OCI-LY7 (cell line): ENCODE results near the gene VPS54. TPM values are rescaled to one million over a fixed set of nuclear protein-coding genes. Genes with fewer than 3 reads are reported as not detected.

ENCODE experiments used
- BruUV-seq: library from RNA; stranded (reverse); fragments of 400-500 nt; replicated peaks from 2 replicates; lab custom pipeline; 2021; lab: Mats Ljungman, UMichigan
- CTCF ChIA-PET: fragments of 300-600 bp; sonication (Branson Sonifier 250); formaldehyde crosslinking; loops from one replicate; lab custom pipeline; 2022; ENCODE audit warnings: antibody characterized with exemption; ENCODE audit not compliant: unreplicated experiment; lab: Charles Lee
- POLR2A ChIA-PET: fragments of 300-600 bp; sonication (Branson Sonifier 250); formaldehyde crosslinking; loops from one replicate; lab custom pipeline; 2022; ENCODE audit warnings: antibody characterized with exemption; lab: Charles Lee
- DNase-seq: peaks from one replicate; pipeline ENCODE4 v3.0.0-alpha.2; 2015; ENCODE audit warnings: low spot score
- H2AFZ ChIP-seq: fragments of 200-600 bp; sonication (generic), shearing (Covaris generic); 2 replicates; pipeline ENCODE4 v1.6.1; 2014; ENCODE audit warnings: mild to moderate bottlenecking, antibody characterized with exemption, low read length, moderate library complexity
- H3K27ac ChIP-seq: fragments of 200-600 bp; sonication (generic); 2 replicates; pipeline ENCODE4 v1.5.1; 2014; ENCODE audit warnings: mixed run types, low read depth, mild to moderate bottlenecking, moderate library complexity, low read length, inconsistent platforms; ENCODE audit not compliant: poor library complexity, severe bottlenecking
- H3K36me3 ChIP-seq: fragments of 200-600 bp; sonication (generic); 2 replicates; pipeline ENCODE4 v1.6.1; 2014; ENCODE audit warnings: mild to moderate bottlenecking, antibody characterized with exemption, low read length, moderate library complexity, mixed read lengths; ENCODE audit not compliant: insufficient read depth
- H3K4me1 ChIP-seq: fragments of 200-600 bp; sonication (generic); 2 replicates; pipeline ENCODE4 v1.5.1; 2014; ENCODE audit warnings: mild to moderate bottlenecking, low read length; ENCODE audit not compliant: insufficient read depth, poor library complexity, severe bottlenecking
- H3K4me2 ChIP-seq: fragments of 200-600 bp; sonication (generic); 2 replicates; pipeline ENCODE4 v1.6.1; 2014; ENCODE audit warnings: mild to moderate bottlenecking, low read length
- H3K4me3 ChIP-seq: fragments of 200-600 bp; sonication (generic); 2 replicates; pipeline ENCODE4 v1.5.1; 2014; ENCODE audit warnings: mild to moderate bottlenecking, low read depth, low read length; ENCODE audit not compliant: poor library complexity, severe bottlenecking
- H3K79me2 ChIP-seq: fragments of 200-600 bp; sonication (generic); 2 replicates; pipeline ENCODE4 v1.6.1; 2016; ENCODE audit warnings: low read depth, mild to moderate bottlenecking, low read length, moderate library complexity, mixed read lengths; ENCODE audit not compliant: insufficient read depth
- H3K9me2 ChIP-seq: fragments of 200-600 bp; sonication (generic); 2 replicates; pipeline ENCODE4 v1.6.1; 2016; ENCODE audit warnings: mild to moderate bottlenecking, low read length, mixed read lengths; ENCODE audit not compliant: insufficient read depth
- H3K9me3 ChIP-seq: fragments of 200-600 bp; sonication (generic); 2 replicates; pipeline ENCODE4 v1.6.1; 2014; ENCODE audit warnings: mild to moderate bottlenecking, mixed run types, low read length, mixed read lengths
- H4K20me1 ChIP-seq: fragments of 200-600 bp; sonication (generic); 2 replicates; pipeline ENCODE4 v1.6.1; 2014; ENCODE audit warnings: mild to moderate bottlenecking, antibody characterized with exemption, low read length, moderate library complexity, mixed read lengths; ENCODE audit not compliant: insufficient read depth
- CTCF ChIP-seq: fragments of 200-600 bp; sonication (generic); conservative IDR thresholded peaks from 2 replicates; pipeline ENCODE4 v1.5.1; 2014; ENCODE audit warnings: mild to moderate bottlenecking, antibody characterized with exemption, low read length, moderate library complexity, mixed read lengths
- EZH2phosphoT487 ChIP-seq: fragments of 200-600 bp; sonication (generic); IDR thresholded peaks from 2 replicates; pipeline ENCODE4 v1.6.1; 2018; ENCODE audit warnings: low read depth, borderline replicate concordance, mild to moderate bottlenecking, mixed run types, antibody characterized with exemption, low read length, moderate library complexity, mixed read lengths
- intact Hi-C: fragments of 100-400 bp; cut with micrococcal nuclease; formaldehyde crosslinking; loops from one replicate; pipeline ENCODE4 v1.10.0; 2022; ENCODE audit not compliant: unreplicated experiment
- total RNA-seq, 2 experiments: library from RNA; depleted of rRNA in 1 of 2; stranded (reverse); fragments of >200 nt in 1 of 2; shearing (Covaris generic) in 1 of 2; gene quantifications; 2 replicates each; pipeline ENCODE4 v1.2.3, GENCODE V29; 2014 to 2022

VPS54 gene
- total RNA-seq, 2 experiments from 2014 or later: 14.7 to 17.8 TPM

DNA sequence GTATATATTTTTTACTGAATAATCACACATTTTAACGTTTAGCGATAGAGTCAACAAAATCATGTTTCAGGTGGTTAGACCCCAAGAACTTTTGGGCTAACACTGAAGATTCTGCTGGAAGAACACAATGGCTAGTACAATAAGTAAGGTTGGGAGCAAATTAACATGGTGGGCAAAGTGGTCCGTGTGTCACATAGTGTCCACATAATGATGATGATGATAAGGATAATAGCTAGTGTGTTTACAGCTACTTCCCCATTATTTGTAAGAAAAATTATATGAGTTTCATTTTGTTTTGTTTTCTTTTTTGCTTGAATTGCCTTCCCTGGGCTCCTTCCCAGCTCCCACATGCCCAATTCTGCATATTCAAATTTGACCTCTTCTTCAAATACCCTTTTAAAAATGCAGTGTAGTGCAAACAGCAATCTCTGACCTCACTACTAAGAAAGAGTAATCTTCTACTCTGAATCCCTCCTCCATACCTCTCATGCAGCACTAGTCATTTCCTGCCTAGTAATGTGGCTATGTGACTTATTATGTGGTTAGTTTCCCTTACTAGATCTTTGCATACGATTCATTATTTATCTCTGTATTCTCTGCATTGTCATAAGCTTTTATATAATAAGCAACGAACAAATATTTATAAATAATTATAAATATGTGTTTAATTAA lies 16.9 kb upstream of the VPS54 start:
- Histone ChIP-seq H3K9me3 (peaks cover 3% of the 10 kb centered on the region; the same call in 1 of the 2 replicates), H3K79me2 (no peaks in the 10 kb centered on the region), H3K36me3 (no peaks in the 10 kb centered on the region), H3K4me2 (no peak overlapping the region), H3K27ac (no peak overlapping the region), H3K4me3 (no peak overlapping the region), H3K9me2 (no peaks in the 10 kb centered on the region), H4K20me1 (no peaks in the 10 kb centered on the region), H2AFZ (peak overlapping the region; percentile 53), H3K4me1 (peaks cover 12% of the 10 kb centered on the region)
- DNase-seq: no peak
- intact Hi-C loops: no loop called here
- POLR2A ChIA-PET: interaction anchor here (0.6 to 1.5 kb wide), 3 partner anchors 12 to 578 kb away, joined by 3 read pairs; no protein-coding TSS in a partner anchor
- no peak for TF ChIP-seq EZH2phosphoT487
- TF ChIP-seq CTCF: no peak
- CTCF ChIA-PET: no interaction called here
- BruUV-seq: no TSS peak

DNA sequence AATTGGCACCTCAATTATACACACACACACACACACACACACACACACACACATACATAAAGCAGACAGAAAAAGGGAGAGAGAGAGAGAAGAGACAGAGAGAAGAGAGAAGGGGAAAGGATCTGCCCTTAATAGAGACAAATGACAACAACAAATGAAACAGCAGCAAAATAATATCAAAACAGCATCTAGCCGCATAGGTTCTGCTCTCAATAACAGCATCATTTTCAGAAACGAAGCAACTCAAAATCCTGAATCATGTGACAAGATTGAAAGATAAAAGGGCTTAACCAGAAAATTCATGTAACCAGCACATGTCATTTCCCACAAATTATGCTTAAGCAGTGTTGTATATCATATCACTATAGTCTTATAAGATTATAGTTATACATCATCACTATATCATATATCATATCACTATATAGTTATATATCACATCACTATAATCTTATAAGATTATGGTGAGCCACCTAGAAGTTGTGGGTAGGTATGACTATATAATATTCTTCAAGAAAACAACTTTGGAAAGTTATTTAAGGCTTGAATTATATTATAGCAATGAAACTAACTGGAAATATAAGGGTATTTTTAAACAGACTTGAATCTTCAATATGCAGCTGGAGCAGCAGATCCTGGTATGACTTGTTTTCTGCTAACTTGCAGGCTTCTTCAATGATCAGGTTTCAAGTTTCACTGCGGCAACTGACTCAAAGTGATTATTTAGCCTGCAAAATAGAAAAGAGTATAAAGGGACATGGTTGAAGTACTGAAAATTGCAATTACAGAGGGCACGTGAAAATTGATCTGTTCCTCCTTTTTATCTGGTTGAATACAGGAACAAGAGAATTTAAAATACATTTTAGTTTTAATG lies 16.1 kb upstream of the VPS54 start:
- H3K4me3 ChIP-seq: no peak overlapping the region
- no peaks in the 10 kb centered on the region for H3K36me3 ChIP-seq
- no peak for DNase-seq
- no peaks in the 10 kb centered on the region for H3K9me2 ChIP-seq
- TF ChIP-seq EZH2phosphoT487 (no peak), CTCF (no peak)
- H3K4me2 ChIP-seq: no peak overlapping the region
- BruUV-seq: no TSS peak
- no peaks in the 10 kb centered on the region for H3K79me2 ChIP-seq
- peaks cover 3% of the 10 kb centered on the region; the same call in 1 of the 2 replicates for H3K9me3 ChIP-seq
- H2AFZ ChIP-seq: no peak overlapping the region
- peaks cover 10% of the 10 kb centered on the region for H3K4me1 ChIP-seq
- ChIA-PET CTCF (no interaction called here), POLR2A (interaction anchor here (1.5 kb wide), 1 partner anchor 11 kb away, joined by 3 read pairs; no protein-coding TSS in a partner anchor)
- H4K20me1 ChIP-seq: no peaks in the 10 kb centered on the region
- intact Hi-C loops: no loop called here
- H3K27ac ChIP-seq: no peak overlapping the region
